HFFc6 (cell line): ENCODE measurements around the gene NEURL3. TPM values are rescaled to one million over a fixed set of nuclear protein-coding genes. Genes with fewer than 3 reads are reported as not detected.

Experiments used
- DNase-seq: peaks from one replicate; pipeline ENCODE4 v3.0.0-alpha.2; 2018
- H3K27ac Mint-ChIP-seq: 2 replicates; pipeline ENCODE4 v1.8.0; 2020; ENCODE audit warnings: mild to moderate bottlenecking, mixed read lengths
- H3K27me3 Mint-ChIP-seq: 2 replicates; pipeline ENCODE4 v1.8.0; 2021; ENCODE audit warnings: mild to moderate bottlenecking, moderate library complexity, mixed read lengths; ENCODE audit not compliant: insufficient read depth
- H3K36me3 Mint-ChIP-seq: 2 replicates; pipeline ENCODE4 v1.8.0; 2021; ENCODE audit warnings: low read depth, mixed read lengths
- H3K4me1 Mint-ChIP-seq: 2 replicates; pipeline ENCODE4 v1.8.0; 2020; ENCODE audit warnings: low read depth, mixed read lengths
- H3K4me3 Mint-ChIP-seq: 2 replicates; pipeline ENCODE4 v1.8.0; 2020; ENCODE audit warnings: mild to moderate bottlenecking, moderate library complexity, mixed read lengths
- H3K9me3 Mint-ChIP-seq: 2 replicates; pipeline ENCODE4 v1.8.0; 2020; ENCODE audit warnings: mild to moderate bottlenecking, mixed read lengths
- total RNA-seq, 6 experiments: library from RNA; stranded (reverse); fragmentation: NEBNext Ultra II Directional; extraction: Animal tissue kit (Norgen Biotek cat#: 25700); gene quantifications; 2 replicates in 1 of 6; 3 replicates in 5 of 6; pipeline ENCODE4 v1.2.3, GENCODE V29; 2021
- TF ChIP-seq, protein P1 (sequence below): fragments of 200-600 bp; sonication (generic); IDR thresholded peaks from 2 replicates; pipeline ENCODE4 v1.5.0; 2021; ENCODE audit warnings: antibody characterized with exemption, mild to moderate bottlenecking

NEURL3 gene
- total RNA-seq, 6 experiments from 2014 or later: not detected

DNA sequence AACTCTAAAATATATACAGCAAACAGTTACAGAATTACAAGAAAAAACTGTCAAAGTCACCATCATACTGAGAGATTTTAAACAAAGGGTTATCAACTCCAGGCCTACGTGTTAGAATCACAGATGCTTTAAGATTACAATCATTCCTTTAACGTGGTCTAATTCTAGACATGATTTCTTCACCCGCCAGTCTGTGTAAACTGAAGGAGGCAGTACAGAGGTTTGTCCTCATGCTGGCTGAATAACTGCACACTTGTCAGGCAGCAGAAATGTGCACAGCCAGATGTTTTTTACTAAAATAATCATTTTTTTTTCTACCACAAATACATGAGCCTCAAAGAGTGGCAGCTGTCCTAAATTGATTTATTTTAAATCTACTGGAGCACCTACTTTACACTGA lies 15.5 kb upstream of the NEURL3 start:
- H3K4me3 Mint-ChIP-seq: no peak overlapping the region
- H3K27ac Mint-ChIP-seq: no peak overlapping the region
- TF ChIP-seq, protein P1, sequence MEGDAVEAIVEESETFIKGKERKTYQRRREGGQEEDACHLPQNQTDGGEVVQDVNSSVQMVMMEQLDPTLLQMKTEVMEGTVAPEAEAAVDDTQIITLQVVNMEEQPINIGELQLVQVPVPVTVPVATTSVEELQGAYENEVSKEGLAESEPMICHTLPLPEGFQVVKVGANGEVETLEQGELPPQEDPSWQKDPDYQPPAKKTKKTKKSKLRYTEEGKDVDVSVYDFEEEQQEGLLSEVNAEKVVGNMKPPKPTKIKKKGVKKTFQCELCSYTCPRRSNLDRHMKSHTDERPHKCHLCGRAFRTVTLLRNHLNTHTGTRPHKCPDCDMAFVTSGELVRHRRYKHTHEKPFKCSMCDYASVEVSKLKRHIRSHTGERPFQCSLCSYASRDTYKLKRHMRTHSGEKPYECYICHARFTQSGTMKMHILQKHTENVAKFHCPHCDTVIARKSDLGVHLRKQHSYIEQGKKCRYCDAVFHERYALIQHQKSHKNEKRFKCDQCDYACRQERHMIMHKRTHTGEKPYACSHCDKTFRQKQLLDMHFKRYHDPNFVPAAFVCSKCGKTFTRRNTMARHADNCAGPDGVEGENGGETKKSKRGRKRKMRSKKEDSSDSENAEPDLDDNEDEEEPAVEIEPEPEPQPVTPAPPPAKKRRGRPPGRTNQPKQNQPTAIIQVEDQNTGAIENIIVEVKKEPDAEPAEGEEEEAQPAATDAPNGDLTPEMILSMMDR: no peak
- H3K4me1 Mint-ChIP-seq: peaks cover 10% of the 10 kb centered on the region
- no peak for DNase-seq
- peaks cover 19% of the 10 kb centered on the region for H3K27me3 Mint-ChIP-seq
- peaks cover 24% of the 10 kb centered on the region for H3K9me3 Mint-ChIP-seq
- H3K36me3 Mint-ChIP-seq: peaks cover 13% of the 10 kb centered on the region

DNA sequence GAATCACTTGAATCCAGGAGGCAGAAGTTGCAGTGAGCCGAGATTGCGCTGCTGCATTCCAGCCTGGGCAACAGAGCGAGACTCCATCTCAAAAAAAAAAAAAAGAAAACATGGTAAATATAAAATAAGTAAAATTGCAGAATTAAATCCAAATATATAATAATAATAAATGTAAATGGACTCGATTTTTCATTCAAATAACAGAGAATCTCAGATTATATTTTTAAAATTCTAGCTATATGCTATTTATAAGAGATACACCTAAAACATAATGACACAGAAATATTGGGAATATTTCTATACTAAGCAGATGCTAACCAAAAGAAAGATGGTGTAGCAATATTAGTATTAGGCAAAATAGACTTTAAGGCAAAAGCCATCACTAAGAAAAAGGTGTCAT lies 15.1 kb upstream of the NEURL3 start:
- Mint-ChIP-seq H3K4me1 (peaks cover 10% of the 10 kb centered on the region), H3K27ac (no peak overlapping the region), H3K9me3 (peaks cover 24% of the 10 kb centered on the region), H3K36me3 (peaks cover 13% of the 10 kb centered on the region), H3K27me3 (peaks cover 20% of the 10 kb centered on the region), H3K4me3 (no peak overlapping the region)
- TF ChIP-seq, protein P1: no peak
- DNase-seq: no peak

DNA sequence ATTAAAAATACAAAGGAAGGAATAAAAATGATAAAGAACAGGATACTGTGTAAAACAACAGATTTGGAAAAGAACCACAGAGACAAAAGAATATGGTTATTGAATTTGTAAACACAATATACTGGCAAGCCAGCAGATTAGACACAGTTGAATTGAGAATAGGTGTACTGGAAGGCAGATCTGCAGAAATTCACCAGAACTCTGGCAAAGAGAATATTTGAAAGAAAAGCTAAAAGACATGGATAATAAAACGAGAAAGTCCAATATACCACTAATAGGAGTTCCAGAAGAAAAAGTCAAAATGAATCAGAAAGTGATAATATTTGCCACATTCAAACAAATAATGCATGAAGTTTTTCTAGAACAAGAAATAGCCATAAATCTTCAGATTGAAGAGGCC lies 11.9 kb upstream of the NEURL3 start:
- H3K27me3 Mint-ChIP-seq: peaks cover 23% of the 10 kb centered on the region
- no peak overlapping the region for H3K27ac Mint-ChIP-seq
- no peaks in the 10 kb centered on the region for H3K4me1 Mint-ChIP-seq
- H3K4me3 Mint-ChIP-seq: no peak overlapping the region
- H3K36me3 Mint-ChIP-seq: peaks cover 13% of the 10 kb centered on the region
- TF ChIP-seq, protein P1: no peak
- H3K9me3 Mint-ChIP-seq: peaks cover 24% of the 10 kb centered on the region
- no peak for DNase-seq

DNA sequence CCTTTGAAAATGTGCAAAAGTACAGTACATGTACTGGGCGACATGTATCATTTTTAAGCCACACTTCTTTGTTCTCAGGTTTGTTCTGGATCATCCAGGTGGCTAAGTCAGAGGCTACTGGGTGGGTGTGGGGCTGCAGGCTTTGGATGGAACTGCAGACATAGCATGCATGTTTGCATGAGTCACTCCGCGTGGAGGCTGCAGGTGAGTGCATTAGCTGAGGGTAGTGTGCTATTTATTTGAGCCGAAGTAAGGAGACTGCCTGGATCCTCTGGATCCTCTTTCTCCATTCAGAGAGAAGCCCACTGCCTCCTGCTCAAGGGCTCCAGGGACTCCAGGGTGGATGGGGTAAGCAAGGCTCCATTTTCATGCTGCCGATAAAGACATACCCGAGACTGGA lies 9.4 kb upstream of the NEURL3 start:
- H3K36me3 Mint-ChIP-seq: peaks cover 13% of the 10 kb centered on the region
- DNase-seq: no peak
- H3K27me3 Mint-ChIP-seq: peaks cover 32% of the 10 kb centered on the region
- H3K4me1 Mint-ChIP-seq: peaks cover under 1% of the 10 kb centered on the region; the same call in 1 of the 2 replicates
- no peak overlapping the region for H3K27ac Mint-ChIP-seq
- H3K4me3 Mint-ChIP-seq: no peak overlapping the region
- TF ChIP-seq, protein P1: no peak
- H3K9me3 Mint-ChIP-seq: peaks cover 24% of the 10 kb centered on the region

DNA sequence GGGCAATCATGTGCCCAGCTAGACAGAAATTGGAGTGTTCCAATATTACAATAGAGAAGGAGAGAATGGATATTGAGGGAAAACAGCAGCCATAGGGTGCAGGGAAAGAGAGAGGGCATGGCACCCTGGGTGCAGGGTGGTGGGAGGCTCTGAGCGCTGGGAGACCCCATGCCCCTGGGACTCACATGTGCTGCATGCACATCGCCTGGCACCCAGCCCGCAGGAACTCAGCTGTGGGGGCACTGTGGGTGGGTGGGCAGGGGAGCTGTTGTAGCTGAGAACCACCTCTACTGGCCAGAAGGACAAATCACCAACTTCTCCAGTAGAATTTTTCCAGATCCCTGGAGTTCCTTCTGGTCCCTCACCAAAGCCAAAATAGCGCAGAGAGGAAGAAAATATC lies 7.2 kb upstream of the NEURL3 start:
- Mint-ChIP-seq H3K36me3 (peaks cover 10% of the 10 kb centered on the region), H3K4me1 (peaks cover 8% of the 10 kb centered on the region), H3K4me3 (no peak overlapping the region), H3K27ac (no peak overlapping the region), H3K27me3 (peaks cover 28% of the 10 kb centered on the region), H3K9me3 (peaks cover 15% of the 10 kb centered on the region)
- DNase-seq: no peak
- TF ChIP-seq, protein P1: no peak

DNA sequence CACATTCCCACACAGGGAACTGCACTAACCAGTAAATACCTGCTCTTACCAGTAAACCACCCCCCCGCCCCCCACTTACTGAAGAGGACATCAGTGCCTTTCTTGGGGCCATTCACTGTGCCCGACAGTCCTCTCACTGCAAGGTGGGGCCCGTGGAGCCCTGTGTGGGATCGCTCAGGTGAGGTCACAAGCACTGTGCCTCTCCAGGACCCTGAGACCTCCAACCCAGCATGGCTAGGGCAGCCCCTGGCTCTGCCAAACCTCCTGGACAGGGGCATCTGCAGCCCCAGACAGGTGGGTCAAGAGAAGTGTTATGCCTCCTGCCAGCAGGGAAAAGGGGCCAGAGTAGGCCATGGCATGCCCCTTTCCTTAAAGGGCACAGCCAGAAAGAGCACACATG lies 6.7 kb upstream of the NEURL3 start:
- no peak for DNase-seq
- Mint-ChIP-seq H3K9me3 (peaks cover 10% of the 10 kb centered on the region), H3K27ac (no peak overlapping the region), H3K4me1 (peaks cover 8% of the 10 kb centered on the region), H3K36me3 (peaks cover 5% of the 10 kb centered on the region), H3K27me3 (peaks cover 26% of the 10 kb centered on the region), H3K4me3 (no peak overlapping the region)
- TF ChIP-seq, protein P1: no peak
